Measurements from ENCODE around the gene KLF7.

GRCh38 chr2:207140265-207140664, 25.5 kb downstream of the KLF7 start:
- TF ChIP-seq CTCF (conservative IDR thresholded peaks at IDR 0.05 in 1 of 2, IDR thresholded peaks at IDR 0.05 in 1 of 2; ENCODE audit: extremely low read depth in 1 of 2, insufficient read depth in 1 of 2, low read depth in 1 of 2, low read length in 2 of 2) (no peak), EZH2 (IDR thresholded peaks at IDR 0.05; ENCODE audit: borderline replicate concordance, low read length) (no peak)
